HepG2 (cell line): ENCODE results near the gene SRBD1. TPM values are rescaled to one million over a fixed set of nuclear protein-coding genes. Genes with fewer than 3 reads are reported as not detected.
A peak's percentile ranks its signal among the peaks of the same experiment; 100 is the strongest.

Experiments
- AGO1 ChIP-seq: fragments of 200-400 bp; formaldehyde crosslinking; IDR thresholded peaks from 2 replicates; pipeline ENCODE4 v1.6.1; 2017; ENCODE audit warnings: mild to moderate bottlenecking, low read depth, low read length, moderate library complexity; ENCODE audit not compliant: poor library complexity, severe bottlenecking
- BCL3 ChIP-seq: sonication (generic); formaldehyde crosslinking; IDR thresholded peaks from 2 replicates; pipeline ENCODE4 v1.5.1; 2020; ENCODE audit warnings: mild to moderate bottlenecking, missing genetic modification reagents, moderate library complexity
- DR1 ChIP-seq: sonication (generic); formaldehyde crosslinking; IDR thresholded peaks from 2 replicates; pipeline ENCODE4 v1.8.0; 2021; ENCODE audit warnings: mild to moderate bottlenecking, missing genetic modification reagents, inconsistent platforms
- ETS1 ChIP-seq: sonication (generic); formaldehyde crosslinking; IDR thresholded peaks from 2 replicates; pipeline ENCODE4 v1.4.0; 2020; ENCODE audit warnings: missing genetic modification reagents
- GLMP ChIP-seq: sonication (generic); formaldehyde crosslinking; IDR thresholded peaks from 2 replicates; pipeline ENCODE4 v1.9.0; 2021; ENCODE audit warnings: missing genetic modification reagents, mild to moderate bottlenecking, borderline replicate concordance
- HMGXB3 ChIP-seq: sonication (generic); formaldehyde crosslinking; IDR thresholded peaks from 2 replicates; pipeline ENCODE4 v1.4.0; 2020; ENCODE audit warnings: missing genetic modification reagents, borderline replicate concordance
- IRF9 ChIP-seq: sonication (generic); formaldehyde crosslinking; IDR thresholded peaks from 2 replicates; pipeline ENCODE4 v1.8.0; 2022; ENCODE audit warnings: missing genetic modification reagents, mild to moderate bottlenecking, borderline replicate concordance
- NKX3-1 ChIP-seq: sonication (generic); formaldehyde crosslinking; IDR thresholded peaks from 2 replicates; pipeline ENCODE4 v1.5.0; 2020; ENCODE audit warnings: missing genetic modification reagents
- PAF1 ChIP-seq: IDR thresholded peaks from 2 replicates; pipeline ENCODE4 v1.6.1; 2016; ENCODE audit warnings: missing genetic modification reagents, missing compliant biosample characterization
- ZFP90 ChIP-seq: sonication (generic); formaldehyde crosslinking; IDR thresholded peaks from 2 replicates; pipeline ENCODE4 v1.8.0; 2022; ENCODE audit warnings: missing genetic modification reagents, mild to moderate bottlenecking, inconsistent platforms, borderline replicate concordance
- ZNF30 ChIP-seq: sonication (generic); formaldehyde crosslinking; IDR thresholded peaks from 2 replicates; pipeline ENCODE4 v1.5.0; 2020; ENCODE audit warnings: mild to moderate bottlenecking, missing genetic modification reagents
- ZNF614 ChIP-seq: IDR thresholded peaks from 2 replicates; pipeline ENCODE4 v1.6.1; 2018; ENCODE audit warnings: missing biosample characterization, missing genetic modification reagents, inconsistent platforms, borderline replicate concordance
- ZNF629 ChIP-seq: sonication (generic); formaldehyde crosslinking; conservative IDR thresholded peaks from 2 replicates; pipeline ENCODE4 v1.5.0; 2020; ENCODE audit warnings: missing genetic modification reagents
- ZNF784 ChIP-seq: sonication (generic); formaldehyde crosslinking; IDR thresholded peaks from 2 replicates; pipeline ENCODE4 v1.5.1; 2020; ENCODE audit warnings: missing genetic modification reagents, mild to moderate bottlenecking, borderline replicate concordance
- ZNF841 ChIP-seq: sonication (generic); formaldehyde crosslinking; IDR thresholded peaks from 2 replicates; pipeline ENCODE4 v1.8.1; 2023; ENCODE audit warnings: missing genetic modification reagents, borderline replicate concordance
- ZSCAN12 ChIP-seq: sonication (generic); formaldehyde crosslinking; IDR thresholded peaks from 2 replicates; pipeline ENCODE4 v1.9.0; 2021; ENCODE audit warnings: mild to moderate bottlenecking, missing genetic modification reagents
- polyA plus RNA-seq, 8 experiments: library from polyadenylated mRNA; depleted of rRNA in 3 of 8; stranded (reverse) in 7 of 8; unstranded in 1 of 8; fragments of >200 nt; fragmentation: Illumina TruSeq in 4 of 8; extraction: Trizol in 4 of 8; gene quantifications; 2 replicates each; pipeline versions ENCODE4 v1.2.1 to v1.2.3, GENCODE V29; 2011 to 2016; ENCODE audit warnings: low read depth in 4 of 8, missing spikeins in 1 of 8, mixed read lengths in 1 of 8; ENCODE audit not compliant: insufficient read depth in 1 of 8
- total RNA-seq, 5 experiments: library from RNA; depleted of rRNA; stranded (reverse); fragments of >200 nt; fragmentation: Illumina TruSeq; extraction: Trizol; gene quantifications; 2 replicates each; pipeline ENCODE4 v1.2.3, GENCODE V29; 2016; ENCODE audit warnings: low read depth in 1 of 5

The SRBD1 gene
- total and polyA plus RNA-seq, 2 of the 13 experiments (the other 11 are each of a cell fraction or from before 2014, with no cell fraction given) = 3.2 to 23.9 TPM

GRCh38 chr2:45643543-45644542, 32.8 kb upstream of the SRBD1 start (continued):
- TF ChIP-seq GLMP (CRISPR knock-in tag) (no peak), NKX3-1 (CRISPR knock-in tag) (no peak), AGO1 (peak; percentile 68), BCL3 (CRISPR knock-in tag) (no peak; the same call in 1 of the 2 replicates), ZNF784 (CRISPR knock-in tag) (0 out of 2 replicates have a peak, but pooled peaks have one; percentile 21), HMGXB3 (no peak), PAF1 (CRISPR knock-in tag) (no peak), DR1 (CRISPR knock-in tag) (no peak), ZNF614 (CRISPR knock-in tag) (no peak), ZFP90 (CRISPR knock-in tag) (no peak), IRF9 (CRISPR knock-in tag) (peak; percentile 80; the same call in 1 of the 2 replicates), ZNF629 (CRISPR knock-in tag) (no peak), ETS1 (no peak), ZSCAN12 (CRISPR knock-in tag) (no peak), ZNF30 (CRISPR knock-in tag) (no peak), ZNF841 (no peak)
